Esophagus squamous epithelium (tissue), 4 donors: ENCODE results near the gene HBM.

ENCODE experiments used
- CTCF ChIP-seq, 6 experiments: fragments of 450-650 bp in 4 of 6; fragments of 200-600 bp in 2 of 6; sonication (generic) in 2 of 6; IDR thresholded peaks; one replicate each; pipeline ENCODE4 v1.5.1; 2016 to 2019; ENCODE audit warnings: antibody characterized with exemption in 6 of 6, mild to moderate bottlenecking in 4 of 6, moderate library complexity in 4 of 6
- POLR2A ChIP-seq, 4 donors: fragments of 450-650 bp; IDR thresholded peaks; one replicate each; pipeline ENCODE4 v1.6.1; 2017; ENCODE audit warnings: antibody characterized with exemption in 4 of 4, mild to moderate bottlenecking in 4 of 4, moderate library complexity in 3 of 4

GRCh38 chr16:200388-200787 lies 34.6 kb downstream of the HBM start:
- no peak for TF ChIP-seq CTCF (IDR thresholded peaks at IDR 0.05)
- TF ChIP-seq POLR2A (IDR thresholded peaks at IDR 0.05): no peak
